Neural cell (in vitro differentiated cells): ENCODE data around the gene NAP1L5. TPM values are rescaled to one million over a fixed set of nuclear protein-coding genes. Genes with fewer than 3 reads are reported as not detected.

ENCODE experiments used
- H2AFZ ChIP-seq: fragments of 200-600, 300-800 bp; sonication (generic), shearing (Covaris generic); 2 replicates; pipeline ENCODE4 v1.6.0; 2014; ENCODE audit warnings: low read depth, mild to moderate bottlenecking, antibody characterized with exemption, low read length, moderate library complexity
- H3F3A ChIP-seq: fragments of 200-600 bp; shearing (Covaris generic); 2 replicates; pipeline ENCODE4 v1.6.1; 2016; ENCODE audit warnings: mild to moderate bottlenecking, moderate library complexity, mixed read lengths, antibody characterized with exemption, low read length; ENCODE audit not compliant: insufficient read depth, poor library complexity, severe bottlenecking
- H3K27ac ChIP-seq: fragments of 200-600, 300-800 bp; sonication (generic), shearing (Covaris generic); 2 replicates; pipeline ENCODE4 v1.5.1; 2014; ENCODE audit warnings: mild to moderate bottlenecking, low read length, moderate library complexity
- H3K27me3 ChIP-seq: fragments of 300-800, 200-600 bp; sonication (generic), shearing (Covaris generic); 2 replicates; pipeline ENCODE4 v1.6.0; 2014; ENCODE audit warnings: mild to moderate bottlenecking, low read depth, low read length, moderate library complexity; ENCODE audit not compliant: insufficient read depth
- H3K36me3 ChIP-seq: fragments of 300-800, 200-600 bp; sonication (generic), shearing (Covaris generic); 2 replicates; pipeline ENCODE4 v1.5.1; 2014; ENCODE audit warnings: mild to moderate bottlenecking, antibody characterized with exemption, low read length, moderate library complexity; ENCODE audit not compliant: insufficient read depth
- H3K4me2 ChIP-seq: fragments of 300-800, 200-600 bp; sonication (generic), shearing (Covaris generic); 2 replicates; pipeline ENCODE4 v1.6.0; 2014; ENCODE audit warnings: mild to moderate bottlenecking, low read length
- H3K4me3 ChIP-seq: fragments of 300-800, 200-600 bp; sonication (generic), shearing (Covaris generic); 2 replicates; pipeline ENCODE4 v1.5.1; 2014; ENCODE audit warnings: mild to moderate bottlenecking, low read length, moderate library complexity
- H3K79me2 ChIP-seq: fragments of 200-600 bp; shearing (Covaris generic); replicated peaks from 2 replicates; pipeline ENCODE4 v1.6.0; 2014; ENCODE audit warnings: mild to moderate bottlenecking, low read length, moderate library complexity; ENCODE audit not compliant: insufficient read depth
- H3K9ac ChIP-seq: fragments of 300-800, 200-600 bp; sonication (generic), shearing (Covaris generic); 2 replicates; pipeline ENCODE4 v1.6.1; 2016; ENCODE audit warnings: mild to moderate bottlenecking, low read length, mixed read lengths
- H3K9me2 ChIP-seq: fragments of 200-600 bp; shearing (Covaris generic); 2 replicates; pipeline ENCODE4 v1.6.1; 2016; ENCODE audit warnings: mild to moderate bottlenecking, low read length, mixed read lengths; ENCODE audit not compliant: insufficient read depth
- H3K9me3 ChIP-seq: fragments of 200-600, 300-800 bp; sonication (generic), shearing (Covaris generic); 2 replicates; pipeline ENCODE4 v1.6.1; 2016; ENCODE audit warnings: mild to moderate bottlenecking, mixed run types, low read length, moderate library complexity, mixed read lengths
- H4K20me1 ChIP-seq: fragments of 200-600 bp; shearing (Covaris generic); 2 replicates; pipeline ENCODE4 v1.6.1; 2016; ENCODE audit warnings: mild to moderate bottlenecking, mixed run types; ENCODE audit not compliant: insufficient read depth
- CTCF ChIP-seq: fragments of 450-650 bp; IDR thresholded peaks from 2 replicates; pipeline ENCODE4 v1.5.1; 2014; ENCODE audit warnings: antibody characterized with exemption, mild to moderate bottlenecking, moderate library complexity; ENCODE audit not compliant: poor library complexity, severe bottlenecking
- EP300 ChIP-seq: fragments of 450-650 bp; conservative IDR thresholded peaks from 2 replicates; pipeline ENCODE4 v1.6.1; 2014; ENCODE audit warnings: antibody characterized with exemption, mild to moderate bottlenecking, moderate library complexity; ENCODE audit not compliant: poor library complexity, severe bottlenecking
- EZH2 ChIP-seq: fragments of 200-600, 300-800 bp; shearing (Covaris generic), sonication (generic); IDR thresholded peaks from 2 replicates; pipeline ENCODE4 v1.6.1; 2014; ENCODE audit warnings: antibody characterized with exemption, low read length, borderline replicate concordance, mild to moderate bottlenecking; ENCODE audit not compliant: insufficient read depth, poor library complexity, severe bottlenecking
- MXI1 ChIP-seq: fragments of 450-650 bp; conservative IDR thresholded peaks from 2 replicates; pipeline ENCODE4 v1.6.1; 2014; ENCODE audit warnings: antibody characterized with exemption, mild to moderate bottlenecking; ENCODE audit not compliant: poor library complexity, severe bottlenecking
- POLR2AphosphoS5 ChIP-seq: IDR thresholded peaks from 2 replicates; pipeline ENCODE4 v1.6.1; 2012
- RAD21 ChIP-seq: fragments of 450-650 bp; conservative IDR thresholded peaks from 2 replicates; pipeline ENCODE4 v1.6.1; 2014; ENCODE audit warnings: antibody characterized with exemption, mild to moderate bottlenecking, moderate library complexity
- REST ChIP-seq: IDR thresholded peaks from 2 replicates; pipeline ENCODE4 v1.6.1; 2012; ENCODE audit warnings: borderline replicate concordance
- SMC3 ChIP-seq: fragments of 450-650 bp; conservative IDR thresholded peaks from 2 replicates; pipeline ENCODE4 v1.6.1; 2014; ENCODE audit warnings: antibody characterized with exemption, mild to moderate bottlenecking, moderate library complexity; ENCODE audit not compliant: poor library complexity
- TAF1 ChIP-seq: IDR thresholded peaks from 2 replicates; pipeline ENCODE4 v1.6.1; 2012; ENCODE audit warnings: low read depth
- polyA plus RNA-seq: library from polyadenylated mRNA; depleted of rRNA; stranded (reverse); fragments of >200 nt; gene quantifications from 2 replicates; pipeline ENCODE4 v1.2.3, GENCODE V29; 2014

Gene NAP1L5
- polyA plus RNA-seq, 1 donor from 2014 or later: 53.1 TPM

- Histone ChIP-seq H2AFZ (no peak overlapping the region), H3F3A (no peaks in the 10 kb centered on the region), H3K4me2 (no peak overlapping the region), H3K9me3 (no peaks in the 10 kb centered on the region), H3K36me3 (no peaks in the 10 kb centered on the region), H3K9ac (no peak overlapping the region), H4K20me1 (no peaks in the 10 kb centered on the region), H3K27me3 (no peaks in the 10 kb centered on the region), H3K79me2 (no peaks in the 10 kb centered on the region), H3K4me3 (no peak overlapping the region), H3K27ac (no peak overlapping the region), H3K9me2 (no peaks in the 10 kb centered on the region)
- TF ChIP-seq EZH2: no peak
- no peak for TF ChIP-seq SMC3
- TF ChIP-seq REST: no peak
- TF ChIP-seq EP300: no peak
- no peak for TF ChIP-seq MXI1
- no peak for TF ChIP-seq CTCF
- no peak for TF ChIP-seq RAD21
- TF ChIP-seq TAF1: no peak
- TF ChIP-seq POLR2AphosphoS5: no peak
Observed at GRCh38 chr4:88675543-88675942, 22.1 kb downstream of the NAP1L5 start.

- Histone ChIP-seq H3K27me3 (no peaks in the 10 kb centered on the region), H3K4me3 (no peak overlapping the region), H3F3A (no peaks in the 10 kb centered on the region), H4K20me1 (no peaks in the 10 kb centered on the region), H3K9me3 (no peaks in the 10 kb centered on the region), H3K27ac (no peak overlapping the region), H3K9me2 (no peaks in the 10 kb centered on the region), H3K9ac (no peak overlapping the region), H3K79me2 (no peaks in the 10 kb centered on the region), H3K4me2 (no peak overlapping the region), H3K36me3 (no peaks in the 10 kb centered on the region), H2AFZ (no peak overlapping the region)
- no peak for TF ChIP-seq MXI1
- TF ChIP-seq CTCF: no peak
- TF ChIP-seq EP300: no peak
- no peak for TF ChIP-seq SMC3
- no peak for TF ChIP-seq REST
- TF ChIP-seq EZH2: no peak
- no peak for TF ChIP-seq POLR2AphosphoS5
- no peak for TF ChIP-seq RAD21
- no peak for TF ChIP-seq TAF1
Observed at GRCh38 chr4:88674979-88675378, 22.6 kb downstream of the NAP1L5 start.
